NOMO-1 (cell line): ENCODE measurements around the gene ZNF467.

ENCODE experiments used
- DNase-seq, 2 experiments: peaks; one replicate each; lab custom pipeline; 2025; ENCODE audit not compliant: unreplicated experiment in 2 of 2; lab: John Stamatoyannopoulos, UW

ZNF467 gene

GRCh38 chr7:149772241-149772955 lies 990 bp downstream of the ZNF467 start:
- no peak for DNase-seq

DNA sequence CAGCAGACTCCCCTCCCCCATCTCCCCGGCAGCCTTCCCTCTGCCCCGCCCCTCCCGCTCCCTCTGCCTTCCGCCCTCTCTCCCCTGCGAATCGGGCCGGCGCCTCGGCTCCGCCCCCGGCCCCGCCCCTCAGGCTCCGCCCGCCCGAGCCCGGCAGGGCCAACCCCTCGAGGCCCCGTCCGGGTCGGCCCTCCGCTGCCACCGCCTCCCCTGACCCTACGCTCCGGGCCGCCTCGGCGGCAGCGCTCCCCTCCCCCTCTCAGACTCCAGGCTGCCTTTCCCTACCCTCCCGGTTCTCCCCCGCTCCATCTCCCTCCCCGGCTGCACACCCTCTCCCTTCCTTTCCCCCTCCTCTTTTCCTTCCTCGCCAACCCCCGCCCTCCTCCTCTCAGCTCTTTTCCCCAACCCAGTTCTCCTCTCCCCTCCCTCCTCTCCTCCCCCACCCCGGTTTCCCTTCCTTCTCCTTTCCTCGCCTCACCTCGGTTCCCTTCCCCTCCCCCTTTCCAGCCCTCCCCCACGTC lies 1.6 kb downstream of the ZNF467 start:
- peak; percentile 63 for DNase-seq

DNA sequence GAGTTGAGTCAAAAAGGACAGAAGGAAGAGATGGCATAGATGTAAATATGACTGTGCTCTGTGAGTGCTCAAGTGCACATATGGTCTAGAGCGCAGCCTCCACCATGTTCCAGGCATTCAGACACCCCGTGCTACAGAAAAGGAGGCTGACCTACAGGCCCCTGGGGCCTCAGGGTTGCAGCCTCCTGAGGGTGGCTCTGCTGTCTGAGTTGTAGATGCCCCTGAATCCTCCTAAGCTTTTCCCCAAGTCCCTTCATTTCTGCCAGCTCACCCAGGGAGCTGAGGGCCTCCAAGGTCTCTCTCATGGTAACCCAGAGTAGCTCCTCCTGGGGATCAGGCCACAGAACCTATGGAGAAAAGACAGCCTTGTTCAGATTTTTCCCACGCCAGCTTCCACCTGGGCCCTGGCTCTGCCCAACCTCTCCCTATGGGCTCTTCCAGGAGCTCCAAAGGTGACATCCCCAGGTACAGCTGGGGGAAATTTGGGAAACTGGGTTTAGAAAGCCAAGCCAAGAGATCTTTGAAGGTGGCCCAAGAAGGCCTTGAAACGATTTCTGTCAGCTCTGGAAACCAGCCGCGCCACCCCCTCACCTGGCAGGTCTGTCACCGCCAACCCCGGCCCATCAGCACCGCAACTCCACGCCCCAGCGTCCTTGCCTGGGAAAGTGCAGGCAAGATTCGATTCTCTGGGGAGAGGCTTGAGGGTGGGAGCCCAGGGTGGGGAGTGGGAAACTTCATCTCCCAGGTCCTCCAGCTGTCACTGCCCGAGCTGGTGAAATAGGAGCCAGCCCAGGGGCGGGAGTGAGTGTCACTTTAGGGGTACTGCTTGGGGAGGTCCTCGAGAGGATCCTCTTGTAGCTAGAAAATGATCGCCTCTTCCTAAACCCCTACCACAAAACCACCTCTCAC lies 2.4 kb downstream of the ZNF467 start:
- DNase-seq: no peak

DNA sequence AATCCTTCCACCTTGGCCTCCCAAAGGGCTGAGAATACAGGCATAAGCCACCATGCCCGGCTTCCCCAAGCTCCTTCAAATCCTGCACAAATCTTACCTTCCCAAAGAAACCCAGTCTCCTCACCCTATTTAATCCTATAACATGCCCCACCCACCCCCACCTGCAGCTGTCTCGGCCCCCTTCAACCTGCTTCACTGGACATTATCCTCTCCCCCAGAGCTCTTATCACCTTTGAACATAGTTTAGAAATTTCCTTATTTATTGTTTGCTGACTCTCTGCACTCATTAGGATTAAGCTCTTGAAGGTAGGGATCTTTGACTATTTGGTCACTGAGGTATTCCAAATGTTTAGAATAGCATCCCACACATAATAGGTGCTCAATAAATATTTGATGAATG lies 3.5 kb downstream of the ZNF467 start:
- no peak for DNase-seq

- DNase-seq: no peak
Observed at GRCh38 chr7:149768931-149769330, 4.5 kb downstream of the ZNF467 start.

DNA sequence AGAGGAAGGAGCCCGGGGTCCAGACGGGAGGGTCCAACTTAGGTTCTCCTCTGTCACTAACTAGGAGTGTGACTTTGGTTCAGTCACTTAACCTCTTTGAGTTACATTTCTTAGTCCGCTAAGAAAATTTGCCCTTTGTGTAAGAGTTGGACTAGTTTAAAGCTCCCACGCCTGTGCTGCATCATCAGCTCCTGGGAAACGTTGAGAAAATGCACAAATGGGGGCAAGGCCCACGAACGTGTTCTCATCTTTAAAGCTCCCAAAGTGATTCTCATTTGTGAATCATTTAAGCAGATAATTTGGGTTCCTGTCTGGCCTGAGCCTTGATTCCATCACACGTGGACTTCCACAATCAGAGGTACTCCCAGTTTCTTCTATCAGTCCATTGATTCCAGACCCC lies 6.3 kb downstream of the ZNF467 start:
- DNase-seq: no peak

GRCh38 chr7:149766135-149766675 lies 7.2 kb downstream of the ZNF467 start:
- DNase-seq: no peak

- no peak for DNase-seq
Observed at GRCh38 chr7:149765399-149766121, 7.8 kb downstream of the ZNF467 start.

DNA sequence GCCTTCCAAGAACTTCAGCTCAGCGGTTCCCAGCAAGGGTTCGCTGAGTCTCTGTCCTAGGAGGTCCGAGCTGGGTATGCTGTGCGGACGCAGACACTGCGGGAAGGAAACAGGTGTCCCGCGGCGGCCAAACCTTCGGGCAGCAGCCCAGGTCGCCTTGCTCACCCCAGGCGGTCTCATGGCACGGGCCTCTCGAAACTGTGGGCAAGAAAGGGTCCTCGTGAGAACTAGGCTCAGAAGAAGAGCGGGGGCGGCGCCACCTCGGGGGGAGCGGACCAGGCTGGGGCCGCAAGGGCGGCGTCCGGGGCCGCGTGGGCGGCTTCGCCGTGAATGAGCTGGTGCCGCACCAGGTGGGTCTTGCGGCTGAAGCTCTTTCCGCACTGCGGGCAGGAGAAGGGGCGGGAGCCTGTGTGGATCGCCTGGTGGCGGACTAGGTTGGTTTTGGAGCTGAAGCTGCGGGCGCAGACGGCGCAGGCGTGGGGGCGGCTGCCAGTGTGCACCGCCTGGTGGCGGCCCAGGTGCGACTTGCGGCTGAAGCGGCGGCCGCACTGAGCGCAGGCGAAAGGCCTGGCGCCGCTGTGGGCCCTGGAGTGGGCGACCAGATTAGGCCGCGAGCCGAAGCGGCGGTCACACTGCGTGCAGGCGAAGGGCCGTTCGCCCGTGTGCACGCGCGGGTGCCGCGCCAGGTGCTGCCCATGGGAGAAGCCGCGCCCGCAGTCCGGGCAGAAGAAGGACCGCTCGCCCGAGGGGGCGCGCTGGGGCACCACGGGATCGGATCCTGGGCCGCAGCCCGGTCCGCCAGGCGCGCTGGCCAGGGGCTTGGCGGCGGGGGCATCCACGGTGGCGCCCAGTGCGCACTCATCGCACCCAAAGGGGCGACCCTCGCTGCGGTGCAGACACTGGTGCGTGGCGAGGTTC lies 8.6 kb downstream of the ZNF467 start:
- no peak for DNase-seq

GRCh38 chr7:149763563-149764240 lies 9.7 kb downstream of the ZNF467 start:
- DNase-seq: no peak

DNA sequence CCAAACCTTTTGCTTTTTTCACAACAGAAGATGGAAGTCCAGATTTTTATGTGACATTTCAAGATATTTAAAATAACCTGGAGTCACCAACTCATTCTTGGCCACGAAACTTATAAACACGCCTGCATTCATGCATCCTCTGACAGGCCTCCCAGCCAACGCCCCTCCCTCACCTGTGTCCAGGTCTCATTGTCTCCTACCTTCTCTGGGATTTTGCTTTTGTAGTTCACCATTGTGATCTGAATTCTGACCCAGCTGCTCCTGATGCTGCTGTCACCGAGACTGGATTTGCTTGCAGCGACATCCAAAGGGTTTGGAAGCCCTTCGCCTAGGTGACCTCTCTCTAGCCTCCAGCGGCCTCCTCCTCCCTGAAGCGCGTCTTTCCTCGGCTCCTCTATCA lies 10.8 kb downstream of the ZNF467 start:
- no peak for DNase-seq

DNA sequence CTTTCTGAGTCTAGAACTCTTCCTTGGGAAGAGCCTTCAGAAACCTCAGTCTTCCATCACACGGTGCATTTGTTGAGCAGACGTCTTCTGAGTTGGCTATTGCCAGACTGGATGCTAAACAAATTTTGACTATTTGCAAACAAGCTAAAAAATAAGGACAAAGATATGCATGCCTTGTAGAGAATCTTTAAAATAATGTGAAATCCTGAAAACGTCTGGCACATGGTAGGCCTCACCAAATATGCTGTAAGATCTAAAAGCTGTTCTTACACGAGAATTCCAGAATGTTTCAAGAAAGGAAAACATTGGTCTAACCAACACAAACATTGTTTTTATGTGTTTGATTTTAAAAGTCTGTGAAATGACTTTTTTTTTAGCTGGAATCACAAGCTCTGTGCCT lies 11.3 kb downstream of the ZNF467 start:
- DNase-seq: no peak

DNA sequence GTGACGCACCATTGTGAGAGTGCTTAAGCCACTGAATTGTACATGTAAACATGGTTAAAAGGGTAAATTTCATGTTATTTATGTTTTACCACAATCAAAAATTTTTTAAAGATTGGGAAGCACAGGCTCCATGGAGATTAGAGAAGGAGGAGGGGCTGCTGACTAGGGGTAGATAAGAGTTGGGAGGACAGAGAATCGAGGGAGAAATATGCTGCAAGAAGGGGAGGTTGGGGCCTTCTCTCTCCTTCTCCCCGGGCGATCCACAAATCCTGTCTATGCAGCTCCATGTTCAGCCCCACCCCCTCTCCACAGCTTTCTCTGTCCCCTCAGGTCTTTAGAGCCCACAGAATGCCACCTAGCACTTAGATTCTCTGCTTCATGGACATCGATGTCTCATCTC lies 12.1 kb downstream of the ZNF467 start:
- no peak for DNase-seq

- no peak for DNase-seq
Observed at GRCh38 chr7:149760538-149760937, 12.8 kb downstream of the ZNF467 start.

DNA sequence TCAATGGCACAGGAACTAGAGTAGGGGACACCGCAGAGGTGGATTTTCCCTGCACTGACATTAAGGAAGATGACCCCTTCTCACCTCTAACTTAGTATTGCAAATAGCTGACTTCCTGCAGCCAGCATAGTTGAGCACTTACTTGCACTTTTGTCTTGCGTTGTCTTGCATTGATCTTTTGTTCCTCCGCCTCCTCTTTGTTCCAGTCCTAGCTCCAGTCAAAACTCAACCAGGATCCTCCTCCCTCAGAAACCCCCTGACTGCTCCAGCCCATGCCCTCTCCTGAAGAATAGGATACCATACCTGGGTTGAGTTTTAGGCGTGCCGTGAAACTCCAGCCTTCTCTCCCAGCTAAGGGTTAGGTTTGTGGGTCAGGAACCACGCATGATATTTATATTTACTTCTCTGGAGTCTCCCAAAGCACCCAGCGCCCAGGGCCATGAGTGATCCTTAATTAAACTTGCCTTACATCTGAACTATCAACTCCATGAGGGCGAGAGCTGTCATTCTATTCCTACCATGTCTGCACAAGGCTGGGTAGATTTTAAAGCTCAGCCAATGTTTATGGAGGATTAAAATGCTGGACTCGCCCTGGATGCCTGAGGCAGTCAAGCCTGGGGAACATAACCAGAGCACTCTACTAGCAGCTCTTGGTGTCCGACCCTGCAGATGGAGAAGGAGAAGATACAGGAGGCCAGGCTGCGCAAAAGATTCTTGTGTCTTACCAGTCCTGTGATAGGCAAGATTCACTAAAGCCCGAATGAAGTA lies 14.1 kb downstream of the ZNF467 start:
- DNase-seq: no peak

GRCh38 chr7:149753375-149754233 lies 19.8 kb downstream of the ZNF467 start:
- peak in 1 of 2 experiments; percentile 20 for DNase-seq

DNA sequence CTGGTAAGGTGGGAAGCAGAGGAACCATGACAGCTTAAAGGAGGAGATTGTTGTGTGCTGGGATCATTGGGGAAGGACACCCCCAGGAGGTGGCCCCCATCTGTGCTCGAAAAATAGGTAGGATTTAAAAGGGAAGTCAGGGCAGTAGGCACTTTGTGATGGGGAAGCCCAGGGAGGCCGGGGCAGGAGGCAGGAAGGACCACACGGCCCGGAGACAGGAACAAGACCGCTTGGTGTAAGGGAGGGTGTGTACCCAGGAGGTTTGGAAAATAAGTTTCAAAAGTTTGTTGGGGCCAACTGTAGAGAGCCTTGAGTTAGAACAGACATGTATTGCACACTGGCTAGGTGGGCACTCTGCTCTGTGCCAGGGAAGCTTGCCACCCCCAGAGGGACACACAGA lies 20.7 kb downstream of the ZNF467 start:
- DNase-seq: no peak
